ENCODE measurements around the gene DRGX.

DRGX gene

DNA sequence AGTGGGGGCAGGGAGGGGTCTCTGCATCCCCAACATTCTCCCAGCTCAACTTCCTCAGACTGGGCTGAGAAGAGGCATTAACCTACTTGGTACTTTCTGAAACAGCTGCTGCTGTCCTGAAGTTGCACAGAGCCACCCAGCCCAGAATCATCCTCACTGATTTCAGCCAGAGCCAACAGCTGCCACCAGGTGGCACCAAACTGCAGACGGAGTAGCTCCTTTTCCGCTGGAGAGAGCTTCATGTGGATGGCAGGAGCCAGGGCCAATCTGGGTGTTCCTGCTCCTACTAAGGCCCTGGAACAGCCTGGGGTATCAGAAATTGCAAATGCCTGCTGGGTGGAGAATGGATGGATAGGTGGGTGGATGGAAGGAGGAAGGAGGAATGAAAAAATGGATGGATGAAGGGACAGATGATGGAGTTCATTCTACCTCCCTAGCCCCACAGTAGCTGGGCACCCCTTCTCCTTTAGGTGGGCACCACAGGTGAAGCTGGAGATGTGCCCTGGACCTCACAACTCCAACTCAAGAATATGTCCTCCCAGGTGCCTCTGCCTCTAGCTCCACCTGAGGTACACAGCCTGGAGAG, 11.8 kb upstream of the DRGX start:
- DNase-seq: peak; percentile 76 to 81

DNA sequence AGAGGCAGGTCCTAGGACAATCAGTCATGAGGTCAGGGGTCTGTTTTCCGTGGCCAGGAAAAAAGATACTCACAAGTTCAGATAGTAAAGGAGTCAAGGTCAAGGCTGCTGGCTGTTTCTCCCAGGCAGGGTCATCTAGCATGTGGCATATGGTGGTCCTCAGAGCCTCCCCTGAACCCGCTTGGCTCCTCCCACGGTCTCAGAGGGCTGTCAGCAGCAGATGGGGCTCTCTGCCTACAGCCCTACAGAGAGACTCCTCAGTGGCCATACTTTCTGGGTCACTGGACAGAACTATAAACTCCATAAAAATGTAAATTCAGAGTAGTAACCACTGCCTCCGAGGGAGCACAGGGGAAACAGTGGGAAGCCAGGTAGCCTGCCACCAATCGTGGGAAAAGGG, 11.3 kb upstream of the DRGX start:
- DNase-seq: no peak

DNA sequence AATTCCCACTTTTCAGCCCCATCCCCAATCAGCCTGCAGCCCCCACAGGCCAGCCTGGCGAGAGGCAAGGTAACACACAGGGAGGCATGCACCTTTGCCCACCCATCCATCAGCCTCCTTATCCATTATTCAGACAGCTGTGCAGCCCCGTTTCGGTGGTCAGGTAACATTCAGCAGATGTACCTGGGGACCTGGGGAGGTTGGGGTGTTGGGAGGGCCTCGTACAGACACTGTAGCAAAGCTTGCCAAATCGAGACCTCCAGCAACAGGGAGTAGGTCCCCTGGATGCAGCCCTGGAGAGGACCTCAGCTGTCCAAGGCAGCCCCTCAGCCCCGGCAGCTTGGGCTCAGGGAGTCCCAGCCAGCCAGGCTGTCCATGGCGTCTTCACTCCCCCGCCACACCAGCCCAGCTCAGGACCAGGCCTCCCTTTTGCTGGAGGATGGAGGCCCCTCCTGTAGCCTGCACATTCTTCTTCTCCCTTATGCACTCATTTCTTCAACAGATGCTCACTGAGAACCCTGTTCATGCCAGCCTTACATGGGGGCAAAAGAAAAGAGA, 8.5 kb upstream of the DRGX start:
- DNase-seq: no peak

DNA sequence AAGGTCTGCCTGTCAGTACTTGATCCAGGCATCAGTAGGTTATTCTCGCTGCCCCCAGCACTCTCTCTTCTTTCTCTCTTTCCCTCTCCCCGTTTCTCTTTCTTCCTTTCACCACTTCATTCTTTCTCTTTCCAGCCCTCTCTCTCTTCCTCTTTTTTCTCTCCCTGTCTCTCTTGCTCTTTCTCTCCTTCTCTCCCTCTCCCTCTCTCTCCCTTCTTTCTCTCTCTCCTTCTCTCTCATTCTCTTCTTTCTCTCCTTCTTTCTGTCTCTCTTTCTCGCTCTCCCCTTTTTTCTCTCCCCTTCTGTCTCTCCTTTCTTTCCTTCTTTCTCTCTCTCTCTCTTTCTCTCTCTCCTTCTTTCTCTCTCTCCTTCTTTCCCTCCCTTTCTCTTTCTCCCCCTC, 7.5 kb upstream of the DRGX start:
- DNase-seq: no peak

GRCh38 chr10:49400365-49400764, 4.5 kb upstream of the DRGX start:
- DNase-seq: no peak

DNA sequence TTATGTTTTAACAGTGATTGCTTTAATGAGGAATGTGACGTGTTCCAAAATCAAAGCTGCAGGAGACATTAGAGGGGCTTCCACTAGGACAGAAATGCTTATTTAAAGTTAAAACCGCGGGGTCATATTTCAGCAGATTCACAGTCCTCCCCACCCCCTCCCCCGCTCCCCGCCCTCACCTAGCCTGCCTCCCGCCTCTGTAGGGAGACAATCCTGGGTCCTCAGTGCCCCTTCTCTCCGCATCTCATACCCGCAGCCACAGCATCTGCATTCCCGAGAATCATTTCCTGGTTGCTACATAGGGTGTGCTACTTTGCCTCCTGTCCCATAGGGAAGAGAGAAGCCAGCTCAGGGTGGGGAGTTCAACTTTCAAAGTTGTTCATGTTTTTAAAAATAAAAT, 3.1 kb upstream of the DRGX start:
- DNase-seq: no peak

DNA sequence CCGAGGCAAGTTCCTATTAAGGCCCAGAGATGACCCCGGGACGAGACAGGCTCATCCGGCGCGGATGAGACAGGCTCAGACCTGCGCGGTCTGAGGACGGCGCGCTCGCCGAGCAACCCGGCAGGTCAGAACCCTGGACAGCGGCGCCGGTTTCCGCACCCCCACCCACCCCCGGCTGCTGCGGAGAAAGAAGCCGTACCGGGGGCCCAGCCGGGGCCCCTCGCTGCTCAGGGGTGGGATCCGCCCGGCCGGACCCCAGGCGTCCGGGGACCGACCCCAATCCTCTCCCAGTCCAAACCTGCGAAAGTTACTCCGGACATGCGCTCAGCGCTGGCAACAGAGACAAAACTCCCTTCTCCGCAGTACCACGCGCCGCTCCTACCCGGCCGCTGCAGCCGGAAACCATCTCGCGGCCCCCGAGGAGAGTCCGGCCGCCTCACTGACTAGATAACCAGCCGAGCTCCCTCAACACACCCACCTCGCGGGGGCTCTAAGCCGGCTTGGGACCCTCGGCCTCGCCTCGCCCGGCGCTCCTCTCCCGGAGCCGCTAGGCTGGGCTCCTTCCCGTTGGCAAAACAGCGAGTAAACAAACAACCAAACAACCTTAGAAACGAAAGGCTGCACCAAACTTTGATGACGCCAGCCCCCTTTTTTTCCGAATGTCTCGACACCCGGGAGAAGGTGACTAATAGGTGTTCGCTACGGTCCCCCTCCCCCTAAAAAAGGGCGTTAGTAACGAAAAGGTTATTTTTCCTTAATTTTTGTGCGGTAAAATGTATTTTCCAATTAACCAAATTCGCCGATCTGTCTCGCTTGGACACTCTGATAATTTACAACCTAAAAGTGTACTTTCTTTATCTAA, 2.3 kb upstream of the DRGX start:
- DNase-seq: peak; percentile 63 to 71

DNA sequence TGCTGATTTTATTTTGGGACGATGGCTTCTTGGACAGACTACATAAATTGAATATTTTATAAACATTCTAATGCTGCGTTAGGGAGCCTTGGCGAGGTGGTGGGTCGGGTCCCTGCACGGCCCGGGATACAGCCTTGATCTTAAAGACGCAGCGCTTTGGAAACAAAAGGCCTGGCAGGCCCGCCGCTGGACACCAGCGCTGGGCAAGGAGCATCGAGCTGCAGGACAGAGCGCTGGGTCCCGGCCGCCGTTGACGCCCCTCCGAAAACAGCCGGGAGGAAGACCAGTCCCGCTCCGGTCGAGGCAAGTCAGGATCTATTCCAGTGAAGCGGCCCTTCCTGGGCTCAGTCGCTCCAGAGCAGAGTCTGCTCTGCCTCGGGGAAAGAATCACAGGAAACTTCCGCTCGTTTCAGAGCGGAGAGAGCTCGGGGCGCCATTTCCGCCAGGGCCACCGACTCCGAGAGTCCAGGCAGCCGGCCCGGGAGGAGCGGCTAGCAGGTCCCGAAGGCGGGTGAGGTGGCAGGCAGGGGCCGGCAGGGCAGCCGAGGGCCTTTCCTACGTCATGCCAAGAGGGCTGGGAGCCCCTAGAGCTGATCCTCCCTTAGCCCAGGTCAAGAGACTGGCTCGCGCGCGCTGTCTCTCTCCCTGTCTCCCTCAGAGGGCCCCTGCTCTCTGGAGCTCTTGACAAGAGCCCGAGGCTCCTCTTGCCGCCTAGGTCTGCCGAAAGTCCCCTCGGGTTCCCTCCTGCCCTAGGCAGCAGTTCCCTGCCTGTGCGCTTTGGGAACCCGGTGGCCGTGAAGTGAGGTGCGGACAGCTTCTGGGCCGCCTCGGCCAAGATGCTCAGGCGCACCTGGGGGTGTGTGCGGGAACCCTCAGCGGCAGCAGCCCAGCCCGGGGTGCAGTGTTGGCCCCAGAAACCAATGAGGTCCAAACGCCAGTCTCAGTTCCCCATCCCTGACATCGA, 1.4 kb upstream of the DRGX start:
- no peak for DNase-seq

DNA sequence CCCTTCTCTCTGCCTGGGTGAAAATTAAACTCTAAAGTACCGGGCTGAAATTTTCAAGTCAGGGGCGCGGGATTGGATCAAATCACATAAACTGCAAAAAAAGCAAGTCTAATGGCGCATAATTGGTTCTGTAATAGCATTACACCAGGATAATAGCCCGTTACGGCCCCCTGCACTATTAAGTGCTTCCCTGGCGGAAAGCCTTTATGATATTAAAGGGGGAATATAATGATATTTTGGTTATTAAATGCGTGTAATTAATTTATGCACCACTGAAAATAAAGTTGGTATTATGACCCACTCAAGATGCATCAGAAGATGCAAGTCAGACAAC, 744 bp upstream of the DRGX start:
- no peak for DNase-seq

DNA sequence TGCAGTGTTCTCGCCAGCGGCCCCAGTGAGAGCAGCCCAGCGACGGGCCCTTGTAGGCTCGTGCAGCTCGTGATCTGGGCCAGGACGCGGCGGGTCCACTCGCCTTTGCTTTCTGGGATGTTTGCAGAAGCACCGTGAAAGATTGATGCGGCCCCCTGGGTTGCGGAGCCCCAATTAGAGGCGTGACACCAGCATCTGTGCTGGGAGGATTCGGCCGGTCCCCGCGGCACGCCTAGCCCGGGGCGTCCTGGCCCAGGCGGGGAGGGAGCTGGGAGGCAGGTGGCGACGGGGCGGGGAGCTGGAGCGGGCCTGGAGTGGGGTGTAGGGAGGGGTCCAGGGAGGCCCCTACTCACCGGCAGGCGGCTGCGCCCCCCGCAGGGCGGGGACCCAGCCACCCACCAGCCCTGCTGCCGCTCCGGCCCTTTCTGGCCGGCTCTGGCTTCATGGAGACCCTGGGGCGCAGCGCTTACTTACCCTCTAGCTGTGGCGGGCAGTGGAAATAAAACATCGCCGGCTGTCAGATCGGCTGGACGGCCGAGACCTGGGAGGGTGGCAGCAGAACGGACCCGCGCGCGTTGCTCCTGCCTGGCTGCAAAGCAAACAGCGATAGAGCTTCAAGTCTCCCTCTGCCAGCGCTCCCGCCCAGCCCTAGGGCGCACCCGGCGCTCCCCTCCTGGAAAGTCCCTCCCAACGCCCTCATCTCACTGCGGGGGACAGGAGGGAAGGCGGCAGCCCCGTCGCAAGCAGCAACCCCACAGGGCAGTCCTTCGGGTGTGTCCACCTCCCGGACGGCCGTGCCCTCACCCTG, 752 bp downstream of the DRGX start:
- no peak for DNase-seq

DNA sequence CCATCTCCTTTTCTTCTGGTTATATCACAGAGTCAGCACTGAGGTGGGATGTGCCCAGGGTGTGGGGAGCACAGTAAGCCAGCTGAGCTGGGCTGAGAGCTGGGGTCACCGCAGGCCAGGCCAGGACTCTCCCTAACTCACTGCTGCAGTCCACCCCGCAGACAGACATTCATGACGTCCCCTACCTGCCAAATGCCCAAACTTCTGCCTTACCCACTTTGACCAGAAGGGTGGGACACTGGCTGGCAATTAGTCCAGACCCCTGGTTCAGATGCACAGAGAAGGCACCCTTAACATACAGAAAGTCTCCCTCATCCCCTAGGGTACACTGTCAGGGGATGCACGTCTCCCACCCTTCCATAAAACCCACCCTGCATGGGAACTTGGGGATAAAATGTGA, 2.1 kb downstream of the DRGX start:
- DNase-seq: no peak

DNA sequence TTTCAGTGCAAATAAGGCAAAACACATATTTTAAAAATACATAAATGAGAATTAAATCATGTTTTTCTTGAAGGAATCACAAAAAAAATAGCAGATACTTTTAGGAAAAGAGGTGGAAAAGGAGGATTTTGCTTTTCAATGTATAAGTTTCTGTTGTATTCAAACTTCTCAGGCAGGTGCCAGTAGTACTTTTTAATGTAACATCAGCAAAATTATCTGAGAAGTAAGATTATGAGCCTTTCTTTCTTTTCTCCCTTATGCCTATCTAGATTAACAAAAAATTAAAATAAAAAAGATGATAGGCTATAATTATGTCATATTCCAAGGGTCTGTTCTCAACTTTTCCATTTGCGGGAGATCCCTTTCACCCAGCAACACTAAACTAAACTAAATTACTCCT, 2.6 kb downstream of the DRGX start:
- no peak for DNase-seq

DNA sequence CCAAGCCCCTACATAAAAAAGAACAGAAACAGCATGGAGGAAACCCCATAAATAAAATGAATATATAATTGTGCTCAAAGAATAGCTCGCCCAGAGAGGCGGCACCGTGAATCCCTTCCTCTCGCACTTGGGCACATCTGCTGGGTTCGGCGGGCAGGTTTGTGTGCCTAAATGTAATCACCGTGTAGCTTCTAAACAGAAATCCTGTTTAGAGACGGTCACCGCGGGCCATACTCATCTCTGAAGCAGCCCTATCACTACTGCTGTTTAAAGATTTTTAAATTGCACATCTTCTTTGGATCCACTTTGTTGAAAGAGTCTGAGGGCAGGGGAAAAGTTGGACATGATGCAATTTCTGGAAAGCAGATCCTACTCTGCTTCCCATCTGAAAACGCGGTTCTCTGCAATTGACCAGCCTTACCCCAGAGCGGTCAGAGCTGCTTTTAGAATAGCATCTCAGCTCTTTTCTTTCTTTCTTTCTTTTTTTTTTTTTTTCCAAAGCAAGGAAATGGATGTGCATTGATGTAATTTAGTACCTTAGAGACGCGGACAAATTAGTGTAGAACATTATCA, 6.4 kb downstream of the DRGX start:
- no peak for DNase-seq

GRCh38 chr10:49388161-49388560, 7.7 kb downstream of the DRGX start:
- no peak for DNase-seq

GRCh38 chr10:49387071-49387470, 8.8 kb downstream of the DRGX start:
- DNase-seq: no peak

- no peak for DNase-seq
These were observed 9.7 kb downstream of the DRGX start for GRCh38 chr10:49385939-49386922.

- DNase-seq: no peak
These were observed 11.5 kb downstream of the DRGX start for GRCh38 chr10:49384268-49384953.

DNA sequence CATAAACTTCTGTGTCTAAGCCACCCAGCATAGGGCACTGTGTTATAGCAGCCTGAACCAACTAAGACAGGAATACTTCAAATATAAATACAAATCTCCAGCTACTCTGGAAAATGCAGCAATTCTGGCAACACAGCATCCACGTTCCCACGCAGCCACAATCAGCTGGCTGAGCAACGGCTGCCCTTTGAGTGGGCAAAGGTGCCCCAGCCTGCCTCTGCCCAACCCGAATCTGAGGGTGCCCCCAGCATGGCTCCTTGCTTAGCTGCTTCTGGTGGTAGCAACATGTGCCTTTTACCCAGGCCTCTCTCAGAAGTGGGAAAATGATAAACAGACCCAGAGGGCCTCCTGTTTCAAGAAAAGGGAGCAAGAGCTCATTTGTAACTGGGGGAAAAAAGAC, 12.0 kb downstream of the DRGX start:
- no peak for DNase-seq

DNA sequence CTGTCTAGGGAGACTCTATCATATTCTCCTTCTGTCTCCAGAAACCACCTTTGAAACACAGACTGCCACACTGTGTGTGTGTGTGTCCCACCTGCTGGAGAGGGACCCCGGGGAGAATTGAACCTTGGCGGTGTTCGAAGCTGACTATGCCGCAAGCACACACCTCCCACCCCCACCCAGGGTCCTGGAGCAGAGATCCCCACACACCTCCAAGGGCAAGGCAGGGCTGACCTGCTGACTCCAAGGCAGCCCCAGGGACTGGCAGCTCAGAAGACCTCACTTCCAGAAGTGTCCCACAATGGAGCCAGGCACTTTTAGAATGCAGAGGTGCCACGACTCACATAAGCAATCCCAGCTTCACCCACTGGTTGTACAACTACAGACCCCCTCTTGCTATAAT, 13.1 kb downstream of the DRGX start:
- DNase-seq: no peak

DNA sequence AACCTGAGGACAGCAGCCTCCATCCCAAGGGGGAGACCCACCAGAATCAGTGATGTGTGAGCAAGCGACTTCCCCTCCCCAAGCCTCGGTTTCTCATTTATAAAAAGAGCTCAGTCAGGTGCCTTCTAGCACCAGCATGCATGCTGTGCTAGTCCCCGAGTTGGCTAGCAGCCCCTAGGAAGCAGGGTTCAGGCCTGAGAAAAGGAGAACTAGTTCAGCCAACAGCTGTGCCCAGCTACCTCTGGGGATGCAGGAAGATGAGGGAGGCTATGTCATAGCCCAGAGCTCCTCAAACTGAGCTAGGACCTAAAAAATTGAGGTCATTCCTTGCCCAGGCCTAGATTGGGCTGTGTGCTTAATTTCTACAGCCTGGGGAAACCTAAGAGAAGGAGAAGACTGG, 13.7 kb downstream of the DRGX start:
- DNase-seq: no peak

Measured in stimulated activated CD4-positive, alpha-beta T cell treated with anti-CD3 and anti-CD28 coated beads, Interleukin-2, amount 100 ng/mL, for 24 hours (primary cell).